GM21515 (cell line): ENCODE data around the gene TCF15.

Source experiments
- ATAC-seq: cut with Tn5 transposase; IDR thresholded peaks from one replicate; pipeline ENCODE4 v1.9.1; 2021; ENCODE audit not compliant: unreplicated experiment

TCF15 gene

DNA sequence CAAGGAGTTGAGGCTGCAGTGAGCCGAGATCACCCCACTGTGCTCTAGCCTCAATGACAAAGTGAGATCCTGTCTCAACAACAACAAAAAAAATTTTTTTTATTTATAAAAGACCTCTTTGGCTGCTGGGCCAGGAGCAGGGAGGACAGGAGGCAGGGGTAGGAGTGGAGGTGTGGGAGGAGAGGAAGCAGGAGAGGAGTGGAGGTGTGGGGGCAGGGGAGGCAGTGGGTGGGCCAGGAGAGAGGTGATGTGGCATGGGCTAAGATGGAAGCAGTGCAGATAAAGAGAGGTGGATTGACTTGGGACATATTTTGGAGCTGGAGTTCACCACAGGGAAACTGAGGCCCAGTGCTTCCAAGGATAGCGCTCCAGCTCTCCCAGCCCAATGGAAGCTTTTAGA is 53.1 kb downstream of the TCF15 start:
- no peak for ATAC-seq

DNA sequence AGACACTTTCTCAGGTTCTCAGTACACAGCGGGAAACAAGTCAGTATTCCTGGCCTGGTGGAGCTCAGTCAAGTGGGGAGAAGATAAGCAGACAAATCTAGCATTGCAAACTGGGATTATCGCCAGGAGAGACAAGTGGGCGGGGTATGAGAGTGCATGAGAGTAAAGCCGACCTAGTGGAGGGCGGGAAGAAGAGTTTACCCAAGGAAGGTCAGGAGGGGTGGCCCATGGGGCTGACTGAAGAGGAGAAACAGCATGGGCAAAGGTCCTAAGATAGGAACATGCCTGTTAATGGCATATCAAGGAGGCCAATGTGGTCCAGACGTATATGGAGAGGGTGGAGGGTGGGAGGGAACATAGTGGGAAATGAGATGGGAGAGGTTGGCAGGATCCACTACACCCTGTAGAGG is 54.1 kb downstream of the TCF15 start:
- ATAC-seq: no peak
